ENCODE measurements around the gene IKZF4. TPM values are rescaled to one million over a fixed set of nuclear protein-coding genes. Genes with fewer than 3 reads are reported as not detected.

The IKZF4 gene
- total and polyA plus RNA-seq, 5 donors from 2014 or later, result 5.8 to 22.3 (median 6.8) TPM

GRCh38 chr12:56031987-56032386, 11.1 kb downstream of the IKZF4 start:
- peak overlapping the region; percentile 51 to 77 (median 62) for H3K4me3 Mint-ChIP-seq
- Histone ChIP-seq H3K4me3 (ENCODE audit: low read depth, low read length) (peak overlapping the region; percentile 47), H3K9me3 (ENCODE audit: control insufficient read depth in 2 of 2, low read length in 2 of 2) (no peaks in the 10 kb centered on the region), H3K27ac (ENCODE audit: insufficient read depth, low read length, poor library complexity, severe bottlenecking) (peak overlapping the region; percentile 85), H3K4me1 (ENCODE audit: control insufficient read depth, insufficient read depth, low read length, poor library complexity, severe bottlenecking) (peaks cover 86% of the 10 kb centered on the region), H3K36me3 (ENCODE audit: control insufficient read depth, insufficient read depth, low read length) (peaks cover 30% of the 10 kb centered on the region), H3K27me3 (ENCODE audit: control insufficient read depth, insufficient read depth, low read length) (no peaks in the 10 kb centered on the region)
- H3K4me1 Mint-ChIP-seq, result peaks cover 28 to 95% (median 73%) of the 10 kb centered on the region in 4 donors
- no peaks in the 10 kb centered on the region for H3K27me3 Mint-ChIP-seq
- no peaks in the 10 kb centered on the region for H3K9me3 Mint-ChIP-seq
- H3K36me3 Mint-ChIP-seq, result peaks cover 61% of the 10 kb centered on the region
- peak; percentile 30 to 73 (median 50) for DNase-seq
- ATAC-seq (ENCODE audit: low read depth in 2 of 2), result peak; percentile 57 to 67
- H3K27ac Mint-ChIP-seq, result peak overlapping the region; percentile 91 to 97 (median 94)

GRCh38 chr12:56034586-56035332, 13.9 kb downstream of the IKZF4 start:
- DNase-seq (peak; percentile 65 to 70 (median 65)), ATAC-seq (ENCODE audit: low read depth in 2 of 2) (peak; percentile 54 to 59)
- H3K36me3 ChIP-seq (ENCODE audit: control insufficient read depth, insufficient read depth, low read length), result peaks cover 16% of the 10 kb centered on the region
- H3K4me1 Mint-ChIP-seq, result peaks cover 37 to 92% (median 69%) of the 10 kb centered on the region in 4 donors
- H3K27ac Mint-ChIP-seq, result peak overlapping the region; percentile 83 to 91 (median 88)
- no peaks in the 10 kb centered on the region for H3K9me3 Mint-ChIP-seq
- H3K4me3 Mint-ChIP-seq, result peak overlapping the region; percentile 72 to 85 (median 78)
- no peaks in the 10 kb centered on the region for H3K9me3 ChIP-seq (ENCODE audit: control insufficient read depth in 2 of 2, low read length in 2 of 2)
- peak overlapping the region; percentile 55 for H3K4me3 ChIP-seq (ENCODE audit: low read depth, low read length)
- H3K27ac ChIP-seq (ENCODE audit: insufficient read depth, low read length, poor library complexity, severe bottlenecking), result peak overlapping the region; percentile 86
- peaks cover 47% of the 10 kb centered on the region for H3K36me3 Mint-ChIP-seq
- peaks cover 82% of the 10 kb centered on the region for H3K4me1 ChIP-seq (ENCODE audit: control insufficient read depth, insufficient read depth, low read length, poor library complexity, severe bottlenecking)
- H3K27me3 Mint-ChIP-seq, result no peaks in the 10 kb centered on the region
- H3K27me3 ChIP-seq (ENCODE audit: control insufficient read depth, insufficient read depth, low read length), result no peaks in the 10 kb centered on the region

GRCh38 chr12:56037161-56037560, 16.3 kb downstream of the IKZF4 start:
- ATAC-seq (ENCODE audit: low read depth in 2 of 2) (no peak), DNase-seq (no peak)
- peak overlapping the region; percentile 88 to 98 (median 91) for H3K27ac Mint-ChIP-seq
- H3K9me3 ChIP-seq (ENCODE audit: control insufficient read depth in 2 of 2, low read length in 2 of 2), result no peaks in the 10 kb centered on the region
- H3K27ac ChIP-seq (ENCODE audit: insufficient read depth, low read length, poor library complexity, severe bottlenecking), result peak overlapping the region; percentile 86
- H3K4me1 ChIP-seq (ENCODE audit: control insufficient read depth, insufficient read depth, low read length, poor library complexity, severe bottlenecking), result peaks cover 85% of the 10 kb centered on the region
- H3K4me3 Mint-ChIP-seq, result peak overlapping the region; percentile 39 to 76 (median 66)
- peaks cover 44% of the 10 kb centered on the region for H3K36me3 Mint-ChIP-seq
- no peaks in the 10 kb centered on the region for H3K9me3 Mint-ChIP-seq
- peak overlapping the region; percentile 54 for H3K4me3 ChIP-seq (ENCODE audit: low read depth, low read length)
- H3K36me3 ChIP-seq (ENCODE audit: control insufficient read depth, insufficient read depth, low read length), result peaks cover 14% of the 10 kb centered on the region
- H3K27me3 Mint-ChIP-seq, result no peaks in the 10 kb centered on the region
- H3K27me3 ChIP-seq (ENCODE audit: control insufficient read depth, insufficient read depth, low read length), result no peaks in the 10 kb centered on the region
- peaks cover 35 to 86% (median 67%) of the 10 kb centered on the region in 4 donors for H3K4me1 Mint-ChIP-seq

- ATAC-seq (ENCODE audit: low read depth in 2 of 2) (no peak), DNase-seq (peak in 1 of 3 donors; percentile 66)
- H3K9me3 Mint-ChIP-seq, result no peaks in the 10 kb centered on the region
- Histone ChIP-seq H3K4me1 (ENCODE audit: control insufficient read depth, insufficient read depth, low read length, poor library complexity, severe bottlenecking) (peaks cover 83% of the 10 kb centered on the region), H3K9me3 (ENCODE audit: control insufficient read depth in 2 of 2, low read length in 2 of 2) (no peaks in the 10 kb centered on the region), H3K4me3 (ENCODE audit: low read depth, low read length) (peak overlapping the region; percentile 46), H3K27me3 (ENCODE audit: control insufficient read depth, insufficient read depth, low read length) (no peaks in the 10 kb centered on the region), H3K36me3 (ENCODE audit: control insufficient read depth, insufficient read depth, low read length) (peaks cover 6% of the 10 kb centered on the region), H3K27ac (ENCODE audit: insufficient read depth, low read length, poor library complexity, severe bottlenecking) (peak overlapping the region; percentile 86)
- H3K36me3 Mint-ChIP-seq, result peaks cover 41% of the 10 kb centered on the region
- peaks cover 34 to 84% (median 66%) of the 10 kb centered on the region in 4 donors for H3K4me1 Mint-ChIP-seq
- H3K27me3 Mint-ChIP-seq, result no peaks in the 10 kb centered on the region
- peak overlapping the region; percentile 60 to 83 (median 74) for H3K4me3 Mint-ChIP-seq
- peak overlapping the region; percentile 84 to 91 (median 88) for H3K27ac Mint-ChIP-seq
Measured at GRCh38 chr12:56038022-56038655, 17.3 kb downstream of the IKZF4 start.

GRCh38 chr12:56040151-56040550, 19.3 kb downstream of the IKZF4 start:
- Histone ChIP-seq H3K27ac (ENCODE audit: insufficient read depth, low read length, poor library complexity, severe bottlenecking) (peak overlapping the region; percentile 86), H3K9me3 (ENCODE audit: control insufficient read depth in 2 of 2, low read length in 2 of 2) (no peaks in the 10 kb centered on the region), H3K4me1 (ENCODE audit: control insufficient read depth, insufficient read depth, low read length, poor library complexity, severe bottlenecking) (peaks cover 77% of the 10 kb centered on the region), H3K36me3 (ENCODE audit: control insufficient read depth, insufficient read depth, low read length) (peaks cover 23% of the 10 kb centered on the region), H3K27me3 (ENCODE audit: control insufficient read depth, insufficient read depth, low read length) (no peaks in the 10 kb centered on the region), H3K4me3 (ENCODE audit: low read depth, low read length) (peak overlapping the region; percentile 7)
- Mint-ChIP-seq H3K27me3 (no peaks in the 10 kb centered on the region), H3K9me3 (no peaks in the 10 kb centered on the region), H3K27ac (peak overlapping the region in 2 of 3 donors; percentile 89 to 98), H3K4me1 (peaks cover 29 to 77% (median 59%) of the 10 kb centered on the region in 4 donors), H3K4me3 (peak overlapping the region in 3 of 4 donors; percentile 95 to 100 (median 97)), H3K36me3 (peaks cover 36% of the 10 kb centered on the region)
- ATAC-seq (ENCODE audit: low read depth in 2 of 2) (no peak), DNase-seq (peak in 1 of 3 donors; percentile 67)

GRCh38 chr12:56040963-56041551, 20.2 kb downstream of the IKZF4 start:
- ATAC-seq (ENCODE audit: low read depth in 2 of 2) (no peak), DNase-seq (peak in 1 of 3 donors; percentile 48)
- H3K36me3 Mint-ChIP-seq, result peaks cover 28% of the 10 kb centered on the region
- Histone ChIP-seq H3K27me3 (ENCODE audit: control insufficient read depth, insufficient read depth, low read length) (no peaks in the 10 kb centered on the region), H3K4me1 (ENCODE audit: control insufficient read depth, insufficient read depth, low read length, poor library complexity, severe bottlenecking) (peaks cover 68% of the 10 kb centered on the region), H3K4me3 (ENCODE audit: low read depth, low read length) (peak overlapping the region; percentile 97), H3K9me3 (ENCODE audit: control insufficient read depth in 2 of 2, low read length in 2 of 2) (no peaks in the 10 kb centered on the region), H3K27ac (ENCODE audit: insufficient read depth, low read length, poor library complexity, severe bottlenecking) (peak overlapping the region; percentile 86), H3K36me3 (ENCODE audit: control insufficient read depth, insufficient read depth, low read length) (peaks cover 28% of the 10 kb centered on the region)
- H3K4me3 Mint-ChIP-seq, result peak overlapping the region; percentile 95 to 100 (median 98)
- H3K9me3 Mint-ChIP-seq, result no peaks in the 10 kb centered on the region
- H3K27ac Mint-ChIP-seq, result peak overlapping the region; percentile 97 to 98 (median 98)
- H3K4me1 Mint-ChIP-seq, result peaks cover 21 to 68% (median 51%) of the 10 kb centered on the region in 4 donors
- H3K27me3 Mint-ChIP-seq, result no peaks in the 10 kb centered on the region

GRCh38 chr12:56041552-56042429, 20.9 kb downstream of the IKZF4 start, which contains the start of gene RPS26:
RPS26 (plus strand) TSS chr12:56041918; CDS start chr12:56042167, 249 bp downstream.
- peaks cover 61% of the 10 kb centered on the region for H3K4me1 ChIP-seq (ENCODE audit: control insufficient read depth, insufficient read depth, low read length, poor library complexity, severe bottlenecking)
- peak; percentile 85 to 93 for ATAC-seq (ENCODE audit: low read depth in 2 of 2)
- H3K27me3 ChIP-seq (ENCODE audit: control insufficient read depth, insufficient read depth, low read length), result no peaks in the 10 kb centered on the region
- Mint-ChIP-seq H3K36me3 (peaks cover 28% of the 10 kb centered on the region), H3K27me3 (no peaks in the 10 kb centered on the region), H3K4me1 (peaks cover 21 to 63% (median 48%) of the 10 kb centered on the region in 4 donors), H3K4me3 (peak within 1 kb of the TSS; percentile 95 to 100 (median 98)), H3K9me3 (no peaks in the 10 kb centered on the region), H3K27ac (peak within 1 kb of the TSS; percentile 97 to 98 (median 98))
- peaks cover 24% of the 10 kb centered on the region for H3K36me3 ChIP-seq (ENCODE audit: control insufficient read depth, insufficient read depth, low read length)
- H3K27ac ChIP-seq (ENCODE audit: insufficient read depth, low read length, poor library complexity, severe bottlenecking), result peak within 1 kb of the TSS; percentile 86
- H3K4me3 ChIP-seq (ENCODE audit: low read depth, low read length), result peak within 1 kb of the TSS; percentile 97
- DNase-seq, result peak; percentile 86 to 99 (median 98)
- H3K9me3 ChIP-seq (ENCODE audit: control insufficient read depth in 2 of 2, low read length in 2 of 2), result no peaks in the 10 kb centered on the region

Measured in CD4-positive, CD25-positive, alpha-beta regulatory T cell (primary cell).